CD14-positive monocyte (primary cell): ENCODE measurements around the gene FGD3. TPM values are rescaled to one million over a fixed set of nuclear protein-coding genes. Genes with fewer than 3 reads are reported as not detected.

Source experiments
- DNase-seq, 3 donors: peaks; one replicate each; pipeline ENCODE4 v3.0.0-alpha.2; 2011 to 2022
- H2AFZ ChIP-seq: 2 replicates; pipeline ENCODE4 v1.6.0; 2012; ENCODE audit warnings: mild to moderate bottlenecking, low read depth, low read length, inconsistent platforms; ENCODE audit not compliant: insufficient read depth, poor library complexity, severe bottlenecking
- H3K27ac ChIP-seq, 2 donors: 1 replicate in 1 of 2; 2 replicates in 1 of 2; pipeline ENCODE4 v1.5.1; 2012 to 2013; ENCODE audit warnings: low read length in 2 of 2, control low read depth in 1 of 2, inconsistent platforms in 1 of 2, low read depth in 1 of 2, mild to moderate bottlenecking in 1 of 2
- H3K27me3 ChIP-seq, 2 donors: one replicate each; pipeline versions ENCODE4 v1.6.0 to v1.6.1; 2011 to 2013; ENCODE audit warnings: low read length in 2 of 2; ENCODE audit not compliant: control insufficient read depth in 2 of 2, insufficient read depth in 2 of 2
- H3K36me3 ChIP-seq, 2 donors: replicated peaks in 1 of 2; 1 replicate in 1 of 2; 2 replicates in 1 of 2; pipeline versions ENCODE4 v1.5.1 to v1.6.1; 2012 to 2013; ENCODE audit warnings: low read length in 2 of 2, control low read depth in 1 of 2, inconsistent platforms in 1 of 2, mild to moderate bottlenecking in 1 of 2; ENCODE audit not compliant: insufficient read depth in 2 of 2, control insufficient read depth in 1 of 2
- H3K4me1 ChIP-seq, 2 donors: 1 replicate in 1 of 2; 2 replicates in 1 of 2; pipeline versions ENCODE4 v1.5.1 to v1.6.1; 2012 to 2013; ENCODE audit warnings: low read length in 2 of 2, control low read depth in 1 of 2, inconsistent platforms in 1 of 2, mild to moderate bottlenecking in 1 of 2, moderate library complexity in 1 of 2; ENCODE audit not compliant: insufficient read depth in 2 of 2, control insufficient read depth in 1 of 2
- H3K4me2 ChIP-seq: replicated peaks from 2 replicates; pipeline ENCODE3; 2012; ENCODE audit warnings: low read length, moderate library complexity, mild to moderate bottlenecking; ENCODE audit not compliant: poor library complexity, severe bottlenecking; ENCODE audit errors: extremely low read depth
- H3K4me3 ChIP-seq, 3 experiments: fragments of 200-600 bp in 1 of 3; sonication (generic) in 1 of 3; replicated peaks in 1 of 3; 1 replicate in 2 of 3; 2 replicates in 1 of 3; pipeline ENCODE4 v1.5.1; 2011 to 2013; ENCODE audit warnings: low read length in 3 of 3, mild to moderate bottlenecking in 3 of 3, control low read depth in 2 of 3, low read depth in 2 of 3, inconsistent platforms in 1 of 3, moderate library complexity in 1 of 3
- H3K79me2 ChIP-seq: 2 replicates; pipeline ENCODE4 v1.6.0; 2012; ENCODE audit warnings: mild to moderate bottlenecking, control low read depth, inconsistent platforms, low read length, moderate library complexity; ENCODE audit not compliant: insufficient read depth
- H3K9ac ChIP-seq: 2 replicates; pipeline ENCODE4 v1.6.0; 2017; ENCODE audit warnings: low read length, mild to moderate bottlenecking; ENCODE audit not compliant: insufficient read depth, poor library complexity, severe bottlenecking
- H3K9me3 ChIP-seq, 2 donors: replicated peaks in 1 of 2; 1 replicate in 1 of 2; 2 replicates in 1 of 2; pipeline versions ENCODE4 v1.5.1 to v1.6.1; 2012 to 2013; ENCODE audit warnings: low read length in 2 of 2, control low read depth in 1 of 2; ENCODE audit not compliant: control insufficient read depth in 1 of 2, insufficient read depth in 1 of 2
- H4K20me1 ChIP-seq: 2 replicates; pipeline ENCODE4 v1.6.0; 2012; ENCODE audit warnings: mild to moderate bottlenecking, low read length, control low read depth, moderate library complexity; ENCODE audit not compliant: insufficient read depth
- H3K27ac Mint-ChIP-seq, 7 donors: one replicate each; pipeline ENCODE4 v1.8.0; 2020; ENCODE audit warnings: mild to moderate bottlenecking in 7 of 7, mixed read lengths in 7 of 7, moderate library complexity in 6 of 7, inconsistent platforms in 2 of 7
- H3K27me3 Mint-ChIP-seq, 3 donors: one replicate each; pipeline ENCODE4 v1.8.0; 2021 to 2022; ENCODE audit warnings: low read depth in 3 of 3, mild to moderate bottlenecking in 3 of 3, mixed read lengths in 3 of 3, moderate library complexity in 3 of 3, inconsistent platforms in 1 of 3
- H3K36me3 Mint-ChIP-seq, 2 donors: one replicate each; pipeline ENCODE4 v1.8.0; 2020; ENCODE audit warnings: mixed read lengths in 2 of 2, inconsistent platforms in 1 of 2, mild to moderate bottlenecking in 1 of 2
- H3K4me1 Mint-ChIP-seq: one replicate; pipeline ENCODE4 v1.8.0; 2020; ENCODE audit warnings: mild to moderate bottlenecking, mixed read lengths
- H3K4me3 Mint-ChIP-seq, 2 donors: one replicate each; pipeline ENCODE4 v1.8.0; 2020; ENCODE audit warnings: mild to moderate bottlenecking in 2 of 2, mixed read lengths in 2 of 2, moderate library complexity in 1 of 2
- H3K9me3 Mint-ChIP-seq, 7 donors: one replicate each; pipeline ENCODE4 v1.8.0; 2020 to 2022; ENCODE audit warnings: mixed read lengths in 7 of 7, mild to moderate bottlenecking in 6 of 7, moderate library complexity in 6 of 7, inconsistent platforms in 2 of 7
- CTCF ChIP-seq: fragments of 200-600 bp; IDR thresholded peaks from one replicate; pipeline ENCODE4 v1.8.0; 2022; ENCODE audit warnings: antibody characterized with exemption, mild to moderate bottlenecking
- WGBS: methylation state at CpG from one replicate; pipeline ENCODE4 v1.1.5; 2013; ENCODE audit warnings: missing lambda C conversion rate; ENCODE audit not compliant: insufficient coverage; 5-methylcytosine and 5-hydroxymethylcytosine counted together
- intact Hi-C, 2 donors: fragments of 100-400 bp; cut with micrococcal nuclease; formaldehyde crosslinking; loops; one replicate each; pipeline versions ENCODE4 v1.15.0 to v1.15.1; 2023
- polyA plus RNA-seq, 3 donors: library from polyadenylated mRNA; depleted of rRNA in 1 of 3; unstranded in 2 of 3; stranded (reverse) in 1 of 3; fragments of 300-500 nt in 2 of 3; fragments of >200 nt in 1 of 3; fragmentation: Illumina TruSeq in 2 of 3; gene quantifications; 1 replicate in 2 of 3; 2 replicates in 1 of 3; pipeline ENCODE4 v1.2.3, GENCODE V29; 2012 to 2021

FGD3 gene
- polyA plus RNA-seq, 3 donors = 32.4 to 120 (median 56.2) TPM

DNA sequence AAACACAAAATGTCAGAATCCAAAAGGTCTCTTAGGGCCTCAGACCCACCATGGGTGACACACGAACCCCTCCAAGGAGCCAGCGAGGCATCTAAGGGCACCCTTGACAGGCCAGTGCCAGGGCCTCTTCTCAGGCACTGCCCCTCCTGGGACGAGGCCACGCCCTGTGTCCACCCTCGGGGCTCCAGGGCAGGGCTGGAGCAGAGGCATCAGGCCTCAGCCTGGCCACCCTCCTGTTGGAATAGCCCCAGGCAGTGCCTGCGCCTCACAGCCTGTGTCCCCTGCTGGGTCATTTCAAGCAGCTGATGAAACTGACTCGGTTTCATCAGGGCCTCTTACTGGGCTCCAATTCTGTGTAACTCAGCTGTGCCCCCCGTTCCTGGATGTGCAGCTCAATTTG lies 78.4 kb downstream of the FGD3 start:
- H3K9me3 ChIP-seq = no peaks in the 10 kb centered on the region
- Mint-ChIP-seq H3K9me3 (peaks cover 0 to 2% (median 0%) of the 10 kb centered on the region in 7 donors), H3K27me3 (no peaks in the 10 kb centered on the region), H3K27ac (peak overlapping the region; percentile 83 to 97 (median 91)), H3K36me3 (peaks cover 65 to 86% of the 10 kb centered on the region in 2 donors), H3K4me1 (peaks cover 75% of the 10 kb centered on the region), H3K4me3 (no peak overlapping the region)
- H3K79me2 ChIP-seq = peaks cover 50% of the 10 kb centered on the region
- WGBS = 76% methylated on average over 8 of the region's 8 CpGs
- H2AFZ ChIP-seq = no peak overlapping the region
- intact Hi-C loops = loop anchor here in 1 of 2 donors (5.0 kb wide), 1 partner anchor 62 kb away; no protein-coding TSS in a partner anchor
- H3K4me1 ChIP-seq = peaks cover 69 to 75% of the 10 kb centered on the region in 2 donors
- TF ChIP-seq CTCF = no peak
- H3K27me3 ChIP-seq = no peaks in the 10 kb centered on the region
- no peak overlapping the region for H3K4me3 ChIP-seq
- peaks cover 67 to 79% of the 10 kb centered on the region in 2 donors for H3K36me3 ChIP-seq
- peaks cover 37% of the 10 kb centered on the region for H4K20me1 ChIP-seq
- peak overlapping the region; percentile 72 to 86 for H3K27ac ChIP-seq
- no peak overlapping the region for H3K4me2 ChIP-seq
- peak overlapping the region; percentile 12 for H3K9ac ChIP-seq
- DNase-seq = no peak

DNA sequence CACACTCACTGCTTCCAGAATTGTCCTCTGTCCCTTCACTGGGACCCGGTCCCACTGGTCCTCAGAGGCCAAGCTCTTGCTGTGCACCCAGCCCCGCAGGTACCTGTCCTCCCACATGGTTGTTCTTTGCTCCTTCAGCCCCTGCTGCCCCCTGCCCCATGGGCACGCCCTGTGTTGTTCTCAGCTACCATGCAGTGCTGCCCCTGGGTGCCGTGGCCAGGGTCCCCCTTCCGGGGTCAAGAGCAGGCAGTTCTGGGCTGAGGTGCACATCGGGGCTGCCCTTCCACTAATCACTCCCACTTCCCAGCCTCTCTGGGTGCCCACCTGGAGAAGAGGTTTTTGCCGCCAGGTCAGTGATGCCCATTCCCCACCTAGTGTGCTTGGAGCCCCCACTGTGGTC lies 79.3 kb downstream of the FGD3 start:
- Histone ChIP-seq H3K36me3 (peaks cover 66 to 79% of the 10 kb centered on the region in 2 donors), H3K9me3 (no peaks in the 10 kb centered on the region), H4K20me1 (peaks cover 28% of the 10 kb centered on the region), H3K9ac (peak overlapping the region; percentile 12), H3K27me3 (no peaks in the 10 kb centered on the region), H3K27ac (peak overlapping the region; percentile 72 to 86), H2AFZ (no peak overlapping the region), H3K4me1 (peaks cover 78 to 84% of the 10 kb centered on the region in 2 donors), H3K4me3 (peak overlapping the region in 1 of 3 experiments; percentile 4), H3K4me2 (no peak overlapping the region), H3K79me2 (peaks cover 50% of the 10 kb centered on the region)
- H3K4me3 Mint-ChIP-seq = no peak overlapping the region
- 98% methylated on average over 5 of the region's 7 CpGs for WGBS
- no peaks in the 10 kb centered on the region for H3K27me3 Mint-ChIP-seq
- peaks cover 84% of the 10 kb centered on the region for H3K4me1 Mint-ChIP-seq
- H3K36me3 Mint-ChIP-seq = peaks cover 66 to 86% of the 10 kb centered on the region in 2 donors
- intact Hi-C loops = loop anchor here in 1 of 2 donors (5.0 kb wide), 1 partner anchor 61 kb away; no protein-coding TSS in a partner anchor
- DNase-seq = no peak
- peaks cover 0 to 3% (median 0%) of the 10 kb centered on the region in 7 donors for H3K9me3 Mint-ChIP-seq
- no peak for TF ChIP-seq CTCF
- peak overlapping the region; percentile 84 to 97 (median 95) for H3K27ac Mint-ChIP-seq
